Tibial artery (tissue), 4 donors: ENCODE measurements around the gene WFDC13.

Experiments used
- DNase-seq, 2 donors: peaks; one replicate each; pipeline ENCODE4 v3.0.0-alpha.2; 2019
- H3K27ac ChIP-seq, 2 donors: fragments of 200-600 bp; sonication (generic) in 1 of 2; 1 replicate in 1 of 2; 2 replicates in 1 of 2; pipeline ENCODE4 v1.5.1; 2018 to 2019; ENCODE audit warnings: mild to moderate bottlenecking in 1 of 2
- H3K27me3 ChIP-seq, 2 donors: fragments of 200-600 bp; sonication (generic) in 1 of 2; one replicate each; pipeline versions ENCODE4 v1.5.1 to v1.6.0; 2016 to 2019
- H3K36me3 ChIP-seq, 3 donors: fragments of 200-600 bp; sonication (generic) in 2 of 3; one replicate each; pipeline ENCODE4 v1.5.1; 2016 to 2019; ENCODE audit warnings: mild to moderate bottlenecking in 2 of 3
- H3K4me1 ChIP-seq, 4 donors: fragments of 200-600 bp; sonication (generic) in 2 of 4; 1 replicate in 3 of 4; 2 replicates in 1 of 4; pipeline ENCODE4 v1.5.1; 2016 to 2019
- H3K4me3 ChIP-seq, 2 donors: fragments of 200-600 bp; sonication (generic) in 1 of 2; 1 replicate in 1 of 2; 2 replicates in 1 of 2; pipeline ENCODE4 v1.5.1; 2018 to 2019; ENCODE audit warnings: mild to moderate bottlenecking in 2 of 2
- H3K9me3 ChIP-seq, 3 donors: fragments of 200-600 bp; sonication (generic) in 1 of 3; one replicate each; pipeline ENCODE4 v1.5.1; 2016 to 2019
- intact Hi-C: fragments of 100-400 bp; cut with DNase I; formaldehyde crosslinking; loops from one replicate; pipeline ENCODE4 v1.15.0; 2023; ENCODE audit warnings: low total_unique reads
- TF ChIP-seq, protein P1 (sequence below), 2 experiments: fragments of 200-600 bp in 1 of 2; fragments of 450-650 bp in 1 of 2; IDR thresholded peaks; one replicate each; pipeline ENCODE4 v1.5.1; 2017 to 2019; ENCODE audit warnings: antibody characterized with exemption in 2 of 2, mild to moderate bottlenecking in 1 of 2, moderate library complexity in 1 of 2

Gene WFDC13

DNA sequence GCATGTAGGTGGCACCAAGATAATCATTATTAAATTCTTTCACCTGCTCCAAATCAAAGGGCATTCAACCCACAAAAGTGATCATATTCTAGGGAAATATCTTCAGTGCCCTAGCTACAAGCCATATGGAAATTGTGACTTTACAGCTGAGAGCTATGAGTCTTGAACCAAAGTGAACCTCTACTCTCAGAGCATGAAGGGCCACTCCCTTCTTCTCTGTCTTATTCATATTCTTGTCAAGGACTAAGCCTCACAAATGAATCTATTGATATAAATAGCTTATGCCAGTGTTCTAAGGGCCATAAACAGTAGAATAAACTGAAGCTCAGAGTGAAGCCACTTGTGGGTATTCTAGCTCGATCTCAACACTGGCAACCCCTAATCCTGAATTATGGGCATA lies 49.9 kb downstream of the WFDC13 start:
- DNase-seq: no peak
- H3K9me3 ChIP-seq: no peaks in the 10 kb centered on the region
- intact Hi-C loops: no loop called here
- no peak overlapping the region for H3K4me3 ChIP-seq
- TF ChIP-seq, protein P1, sequence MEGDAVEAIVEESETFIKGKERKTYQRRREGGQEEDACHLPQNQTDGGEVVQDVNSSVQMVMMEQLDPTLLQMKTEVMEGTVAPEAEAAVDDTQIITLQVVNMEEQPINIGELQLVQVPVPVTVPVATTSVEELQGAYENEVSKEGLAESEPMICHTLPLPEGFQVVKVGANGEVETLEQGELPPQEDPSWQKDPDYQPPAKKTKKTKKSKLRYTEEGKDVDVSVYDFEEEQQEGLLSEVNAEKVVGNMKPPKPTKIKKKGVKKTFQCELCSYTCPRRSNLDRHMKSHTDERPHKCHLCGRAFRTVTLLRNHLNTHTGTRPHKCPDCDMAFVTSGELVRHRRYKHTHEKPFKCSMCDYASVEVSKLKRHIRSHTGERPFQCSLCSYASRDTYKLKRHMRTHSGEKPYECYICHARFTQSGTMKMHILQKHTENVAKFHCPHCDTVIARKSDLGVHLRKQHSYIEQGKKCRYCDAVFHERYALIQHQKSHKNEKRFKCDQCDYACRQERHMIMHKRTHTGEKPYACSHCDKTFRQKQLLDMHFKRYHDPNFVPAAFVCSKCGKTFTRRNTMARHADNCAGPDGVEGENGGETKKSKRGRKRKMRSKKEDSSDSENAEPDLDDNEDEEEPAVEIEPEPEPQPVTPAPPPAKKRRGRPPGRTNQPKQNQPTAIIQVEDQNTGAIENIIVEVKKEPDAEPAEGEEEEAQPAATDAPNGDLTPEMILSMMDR (IDR thresholded peaks at IDR 0.05): no peak
- H3K36me3 ChIP-seq: no peaks in the 10 kb centered on the region
- H3K27me3 ChIP-seq: no peaks in the 10 kb centered on the region
- H3K27ac ChIP-seq: no peak overlapping the region
- H3K4me1 ChIP-seq: no peaks in the 10 kb centered on the region

DNA sequence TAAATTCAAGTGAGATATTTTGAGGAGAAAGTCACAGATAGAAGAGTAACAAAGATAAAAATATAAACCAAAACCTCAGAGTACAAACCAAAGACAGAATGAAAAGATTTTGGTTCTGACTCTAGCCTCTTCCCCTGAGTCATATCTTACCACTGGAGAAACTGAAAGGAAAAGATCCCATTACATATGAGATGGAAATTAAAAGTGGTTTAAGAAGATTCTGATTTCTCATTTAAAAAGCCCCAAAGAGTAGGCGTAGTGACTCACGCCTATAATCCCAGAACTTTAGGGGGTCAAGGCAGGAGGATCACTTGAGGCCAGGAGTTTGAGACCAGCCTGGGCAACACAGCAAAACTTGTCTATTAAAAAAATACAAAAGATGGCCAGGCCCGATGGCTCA lies 50.9 kb downstream of the WFDC13 start:
- TF ChIP-seq, protein P1 (IDR thresholded peaks at IDR 0.05): no peak
- no peak for DNase-seq
- intact Hi-C loops: no loop called here
- Histone ChIP-seq H3K36me3 (no peaks in the 10 kb centered on the region), H3K9me3 (no peaks in the 10 kb centered on the region), H3K27ac (no peak overlapping the region), H3K4me3 (no peak overlapping the region), H3K4me1 (no peaks in the 10 kb centered on the region), H3K27me3 (no peaks in the 10 kb centered on the region)

DNA sequence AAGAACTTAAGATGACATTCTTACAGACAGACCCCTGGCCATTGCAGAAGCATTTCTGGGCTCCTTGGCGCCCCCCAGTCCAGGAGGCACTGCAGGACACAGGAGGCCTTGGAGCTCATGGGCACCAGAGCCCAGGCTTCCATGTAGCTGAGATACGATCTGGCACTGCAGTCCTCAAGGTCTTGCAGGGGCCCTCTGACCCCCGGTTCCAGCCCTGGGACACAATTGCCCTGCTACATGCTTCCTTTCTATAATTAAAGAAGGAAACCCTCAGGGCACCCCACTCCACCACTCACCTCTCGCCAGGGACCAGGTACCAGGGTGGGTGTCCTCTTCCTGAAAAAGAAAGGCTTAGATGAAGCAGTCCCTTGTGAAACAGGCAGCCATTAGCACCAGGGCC lies 56.3 kb downstream of the WFDC13 start:
- intact Hi-C loops: no loop called here
- no peak overlapping the region for H3K27ac ChIP-seq
- H3K4me1 ChIP-seq: no peaks in the 10 kb centered on the region
- no peaks in the 10 kb centered on the region for H3K36me3 ChIP-seq
- H3K27me3 ChIP-seq: no peaks in the 10 kb centered on the region
- H3K4me3 ChIP-seq: no peak overlapping the region
- no peak for DNase-seq
- no peaks in the 10 kb centered on the region for H3K9me3 ChIP-seq
- TF ChIP-seq, protein P1 (IDR thresholded peaks at IDR 0.05): no peak
